ENCODE data around the gene TNFRSF21.
"Not testable (repeated sequence)": the region's sequence is repeated elsewhere in the genome, so short reads cannot be mapped to it uniquely, and the experiment has no call there.

The TNFRSF21 gene, protein sequence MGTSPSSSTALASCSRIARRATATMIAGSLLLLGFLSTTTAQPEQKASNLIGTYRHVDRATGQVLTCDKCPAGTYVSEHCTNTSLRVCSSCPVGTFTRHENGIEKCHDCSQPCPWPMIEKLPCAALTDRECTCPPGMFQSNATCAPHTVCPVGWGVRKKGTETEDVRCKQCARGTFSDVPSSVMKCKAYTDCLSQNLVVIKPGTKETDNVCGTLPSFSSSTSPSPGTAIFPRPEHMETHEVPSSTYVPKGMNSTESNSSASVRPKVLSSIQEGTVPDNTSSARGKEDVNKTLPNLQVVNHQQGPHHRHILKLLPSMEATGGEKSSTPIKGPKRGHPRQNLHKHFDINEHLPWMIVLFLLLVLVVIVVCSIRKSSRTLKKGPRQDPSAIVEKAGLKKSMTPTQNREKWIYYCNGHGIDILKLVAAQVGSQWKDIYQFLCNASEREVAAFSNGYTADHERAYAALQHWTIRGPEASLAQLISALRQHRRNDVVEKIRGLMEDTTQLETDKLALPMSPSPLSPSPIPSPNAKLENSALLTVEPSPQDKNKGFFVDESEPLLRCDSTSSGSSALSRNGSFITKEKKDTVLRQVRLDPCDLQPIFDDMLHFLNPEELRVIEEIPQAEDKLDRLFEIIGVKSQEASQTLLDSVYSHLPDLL

DNA sequence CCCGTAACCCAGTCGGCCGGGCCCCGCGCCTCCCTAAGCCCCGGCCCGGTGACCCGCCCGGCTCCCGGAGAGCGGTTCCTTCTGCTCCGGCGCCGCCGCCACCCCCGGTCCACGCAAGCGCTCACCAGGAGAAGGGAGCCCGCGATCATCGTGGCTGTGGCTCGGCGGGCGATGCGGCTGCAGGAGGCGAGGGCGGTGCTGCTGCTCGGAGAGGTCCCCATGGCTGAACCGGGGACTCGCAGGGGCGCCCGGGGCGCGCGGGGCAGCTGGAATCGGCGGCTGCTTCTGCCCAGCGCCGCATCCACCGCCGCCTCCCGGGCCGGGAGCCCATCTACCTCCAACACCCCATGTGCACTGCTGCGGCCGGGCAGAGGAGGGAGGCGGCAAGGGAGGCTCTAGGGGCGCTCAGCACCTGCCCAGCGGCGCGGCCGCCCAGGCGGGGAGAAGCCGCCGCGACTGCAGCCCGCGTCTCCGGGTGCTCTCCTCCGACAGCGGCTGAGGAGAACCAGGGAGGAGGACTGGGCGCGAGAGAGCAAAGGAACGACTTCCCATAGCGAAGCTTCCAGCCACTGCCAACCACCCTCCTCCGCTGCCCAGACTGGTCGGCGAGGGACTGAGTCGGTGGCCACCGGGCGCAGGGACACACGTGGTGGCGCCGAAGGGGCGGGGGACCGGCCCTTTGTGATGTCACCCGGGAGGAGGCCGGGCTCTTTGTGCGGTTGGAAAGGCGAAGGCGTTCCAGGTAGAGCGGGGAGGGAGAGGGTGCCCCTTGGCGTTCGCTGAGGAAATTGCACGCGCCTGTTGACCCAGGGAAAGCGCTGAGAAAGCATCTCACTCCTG is at the start of gene TNFRSF21:
TSS of gene TNFRSF21 (minus strand) at position 615 of the 840 bp plus-strand sequence. CDS start at position 221, 394 bp downstream.
- FAIRE-seq: peak; percentile 24

DNA sequence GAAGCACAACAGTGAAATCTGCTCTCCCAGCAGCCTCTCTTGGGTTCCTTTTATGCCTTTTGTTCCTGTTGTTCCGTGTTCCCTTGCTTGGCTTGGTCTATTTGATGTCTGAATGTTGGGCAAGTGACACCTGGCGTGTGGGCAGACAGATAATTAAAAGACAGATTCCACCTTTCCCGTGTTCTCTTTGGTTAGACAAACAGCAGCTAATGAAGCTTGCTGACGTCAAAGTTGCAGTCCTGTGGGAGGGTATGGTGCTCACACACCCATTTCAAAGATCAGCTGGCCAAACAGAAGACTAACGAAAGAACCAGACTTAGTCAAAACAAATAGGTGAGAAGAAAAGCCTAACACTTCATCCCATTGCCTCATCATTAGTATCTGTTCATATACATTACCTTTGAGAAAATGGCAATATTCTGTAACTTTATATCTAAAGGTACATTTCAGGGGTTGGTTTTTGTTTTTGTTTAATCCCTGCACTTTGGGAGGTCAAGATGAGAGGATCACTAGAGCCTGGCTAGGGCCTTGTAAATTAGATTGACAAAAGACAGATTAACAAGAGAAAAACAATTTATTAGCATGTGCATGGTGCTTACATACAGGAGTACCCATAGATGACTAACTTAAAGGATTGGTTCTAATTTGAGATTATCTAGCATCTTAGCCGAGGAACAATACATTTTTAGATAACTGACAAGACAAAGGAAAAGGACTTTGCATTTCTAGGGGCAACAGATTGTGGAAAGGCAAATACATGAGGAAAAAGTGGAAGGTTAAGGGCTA is 48.9 kb upstream of the TNFRSF21 start:
- FAIRE-seq: peak; percentile 33

DNA sequence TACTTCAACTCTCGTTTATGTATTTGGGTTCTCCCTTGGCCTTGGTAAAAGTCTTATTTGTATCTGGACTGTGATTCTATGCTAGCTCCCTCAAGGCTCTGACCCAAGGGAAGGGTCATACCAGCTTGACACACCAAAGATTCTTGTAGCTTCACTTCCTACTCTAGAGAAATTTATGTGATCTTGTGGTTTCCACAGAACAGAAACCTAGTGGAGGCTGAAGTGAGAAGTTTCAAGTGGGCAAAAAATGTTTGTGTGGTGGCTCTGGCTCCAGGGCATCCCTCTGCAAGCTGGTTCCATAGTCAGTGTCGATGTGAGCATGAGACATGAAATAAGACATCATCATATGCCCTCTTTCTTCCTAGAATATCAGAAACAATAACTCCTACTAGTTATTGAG is 48.1 kb upstream of the TNFRSF21 start:
- FAIRE-seq: no peak

- no peak for FAIRE-seq
These were observed 45.8 kb upstream of the TNFRSF21 start for GRCh38 chr6:47355496-47355895.

DNA sequence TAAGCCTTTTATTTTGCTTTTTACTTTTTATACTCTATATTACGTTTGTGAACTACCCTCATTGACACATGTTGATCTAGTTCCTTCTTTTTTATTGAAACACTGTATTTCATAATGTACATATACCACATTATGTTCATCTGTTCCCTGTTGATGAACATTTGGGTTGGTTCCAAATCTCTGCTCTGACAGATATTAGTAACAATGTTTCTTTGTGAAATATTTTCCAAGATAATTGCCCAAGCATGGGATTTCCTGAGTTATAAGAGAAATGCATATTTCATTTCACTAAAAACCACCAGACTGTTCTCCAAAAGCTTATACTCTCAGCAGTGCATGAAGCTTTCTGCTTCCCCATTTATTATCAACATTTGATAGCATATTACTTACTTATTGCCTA is 44.2 kb upstream of the TNFRSF21 start:
- no peak for FAIRE-seq

- FAIRE-seq: no peak
These were observed 43.3 kb upstream of the TNFRSF21 start for GRCh38 chr6:47352966-47353365.

GRCh38 chr6:47352194-47352920 is 42.7 kb upstream of the TNFRSF21 start:
- FAIRE-seq: no peak

DNA sequence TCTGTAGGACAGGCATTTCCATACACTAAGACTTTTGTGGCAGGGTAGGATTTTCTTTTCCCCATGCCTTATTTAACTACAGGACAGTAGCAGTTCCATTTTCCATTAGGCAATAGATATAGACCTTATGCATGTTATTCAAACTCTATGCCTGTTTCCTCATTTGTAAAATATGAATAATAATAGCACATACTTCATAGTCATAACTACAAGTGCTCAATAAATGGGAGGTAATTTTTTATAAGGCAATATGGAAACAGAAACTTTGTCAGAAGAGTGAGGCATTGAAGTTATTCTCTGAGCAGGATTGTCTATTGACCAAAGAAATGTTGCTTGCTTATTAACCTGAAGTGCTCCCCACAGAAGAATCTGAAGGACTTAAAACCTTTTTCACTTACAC is 41.9 kb upstream of the TNFRSF21 start:
- no peak for FAIRE-seq

- FAIRE-seq: no peak
These were observed 40.2 kb upstream of the TNFRSF21 start for GRCh38 chr6:47349931-47350330.

DNA sequence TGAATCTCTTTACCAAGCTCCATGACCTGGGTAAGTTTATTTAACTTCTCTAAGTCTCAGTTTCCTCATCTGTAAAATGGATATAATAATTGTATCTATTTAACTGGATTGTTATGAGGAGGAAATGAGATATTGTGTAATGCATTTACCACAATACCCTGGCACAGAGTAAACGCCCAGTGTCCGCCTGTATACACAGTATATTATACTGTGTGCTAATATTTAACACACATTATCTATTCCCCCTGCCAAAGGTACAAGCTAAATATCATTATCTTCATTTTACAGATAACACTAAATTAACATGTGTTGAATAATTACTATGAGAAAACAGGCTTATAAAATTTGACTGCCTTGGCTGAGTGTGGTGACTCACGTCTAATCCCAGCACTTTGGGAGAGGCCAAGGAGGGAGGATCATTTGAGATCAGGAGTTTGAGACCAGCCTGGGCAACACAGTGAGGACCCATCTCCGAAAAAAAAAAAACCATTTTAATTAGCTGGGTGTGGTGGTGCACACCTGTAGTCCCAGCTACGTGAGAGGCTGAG is 38.7 kb upstream of the TNFRSF21 start:
- FAIRE-seq: no peak

- FAIRE-seq: no peak
These were observed 36.1 kb upstream of the TNFRSF21 start for GRCh38 chr6:47345761-47346160.

GRCh38 chr6:47344022-47344421 is 34.3 kb upstream of the TNFRSF21 start:
- FAIRE-seq: no peak

DNA sequence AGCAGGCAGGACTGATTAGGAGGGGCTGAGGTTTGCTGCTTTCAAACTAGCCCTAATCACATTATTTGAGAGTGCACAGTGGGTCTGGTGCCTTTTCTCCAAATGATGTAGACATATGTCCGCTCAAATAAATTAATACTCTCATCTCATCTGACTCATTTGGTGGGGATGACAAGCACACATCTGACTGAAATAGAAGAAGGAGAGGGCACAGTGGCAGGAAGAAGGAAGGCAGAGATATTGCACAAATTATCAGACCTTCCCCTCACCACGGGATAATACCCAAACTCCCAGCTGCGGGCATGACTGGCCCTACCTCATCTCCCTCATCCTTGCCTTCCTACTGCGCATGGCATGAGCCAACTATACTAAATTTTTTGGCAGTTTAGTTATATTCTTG is 33.9 kb upstream of the TNFRSF21 start:
- no peak for FAIRE-seq

DNA sequence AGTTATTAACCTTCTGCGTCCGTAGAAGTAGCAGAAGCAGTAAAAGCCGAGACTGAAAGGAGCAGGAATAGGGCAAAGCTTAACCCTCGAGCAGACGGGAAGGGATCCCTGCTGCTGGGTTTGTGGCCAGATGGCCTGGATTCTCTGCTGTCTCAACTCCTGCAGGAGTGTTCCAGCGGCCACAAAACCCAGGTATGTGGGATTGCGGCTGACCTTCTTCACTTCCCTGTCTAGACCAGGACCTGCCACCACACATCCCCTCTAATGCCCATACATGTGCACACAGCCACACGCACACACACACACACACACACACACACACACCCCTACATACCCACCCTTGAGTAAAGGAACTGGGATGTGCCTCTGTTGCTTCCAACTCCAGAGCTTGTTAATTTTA is 33.1 kb upstream of the TNFRSF21 start:
- FAIRE-seq: no peak

DNA sequence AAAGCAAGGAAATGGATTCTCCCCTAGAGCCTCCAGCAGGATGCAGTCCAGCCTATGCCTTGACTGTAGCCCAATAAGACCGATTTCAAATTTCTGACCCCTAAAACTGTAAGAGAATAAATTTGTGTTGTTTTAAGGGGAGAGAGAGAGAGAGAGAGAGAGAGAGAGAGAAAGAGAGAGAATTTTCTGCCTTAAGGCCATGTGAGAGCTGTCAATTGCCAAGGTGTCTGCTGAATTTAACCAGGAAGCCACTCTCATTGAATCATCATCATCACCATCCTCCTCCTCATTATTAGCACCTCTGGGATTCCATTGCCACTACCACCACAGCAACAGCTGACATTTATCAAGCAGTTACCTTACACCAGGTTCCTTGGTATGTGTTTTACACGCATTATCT is 27.8 kb upstream of the TNFRSF21 start:
- FAIRE-seq: no peak

GRCh38 chr6:47336334-47336733 is 26.6 kb upstream of the TNFRSF21 start:
- no peak for FAIRE-seq

GRCh38 chr6:47335466-47335865 is 25.8 kb upstream of the TNFRSF21 start:
- FAIRE-seq: no peak

DNA sequence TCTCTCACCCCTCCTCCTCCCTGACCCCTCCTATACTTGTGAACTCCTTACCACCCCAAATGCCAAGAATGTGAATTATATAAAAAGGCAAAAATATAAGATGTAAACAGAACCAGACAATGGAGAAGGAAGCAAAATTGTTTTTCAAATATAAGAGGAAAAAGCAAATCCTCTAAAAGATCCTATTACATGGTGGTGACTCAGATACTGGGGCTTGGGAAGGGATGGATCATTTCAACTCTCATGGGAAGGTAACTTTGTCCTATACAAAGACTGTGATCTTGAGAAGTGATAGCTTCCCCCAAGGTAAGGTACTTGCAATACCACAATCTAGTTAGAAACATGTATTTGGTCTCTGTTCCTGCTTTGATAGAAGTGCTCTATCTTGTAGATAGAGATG is 24.6 kb upstream of the TNFRSF21 start:
- FAIRE-seq: no peak

DNA sequence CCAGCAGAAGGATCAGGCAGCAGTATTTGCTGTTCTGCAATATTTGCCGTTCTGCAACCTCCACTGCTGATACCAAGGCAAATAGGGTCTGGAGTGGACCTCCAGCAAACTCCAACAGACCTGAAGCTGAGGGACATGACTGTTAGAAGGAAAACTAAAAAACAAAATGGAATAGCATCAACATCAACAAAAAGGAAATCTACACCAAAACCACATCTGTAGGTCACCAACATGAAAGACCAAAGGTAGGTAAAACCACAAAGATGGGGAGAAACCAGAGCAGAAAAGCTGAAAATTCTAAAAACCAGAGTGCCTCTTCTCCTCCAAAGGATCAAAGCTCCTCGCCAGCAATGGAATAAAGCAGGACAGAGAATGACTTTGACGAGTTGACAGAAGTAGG is 18.9 kb upstream of the TNFRSF21 start:
- not testable (repeated sequence) for FAIRE-seq

- not testable (repeated sequence) for FAIRE-seq
These were observed 18.4 kb upstream of the TNFRSF21 start for GRCh38 chr6:47328139-47328538.

DNA sequence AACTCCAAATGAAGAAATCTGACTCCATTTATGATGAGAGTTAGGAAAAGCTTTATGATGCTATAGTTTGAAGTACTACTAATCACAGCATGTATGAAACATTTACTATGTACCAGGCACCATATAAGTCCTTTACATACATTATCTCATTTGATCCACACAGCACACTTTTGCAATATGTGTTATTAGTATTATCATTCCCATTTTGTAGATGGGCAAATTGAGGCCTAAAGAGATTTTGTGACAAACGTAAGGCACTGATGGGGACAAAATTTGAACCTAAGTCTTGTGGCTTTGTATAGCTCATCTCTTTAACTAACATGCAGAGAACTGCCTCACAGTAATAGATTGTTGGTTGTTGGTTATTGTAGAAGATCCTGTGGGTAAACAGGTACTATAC is 14.2 kb upstream of the TNFRSF21 start:
- FAIRE-seq: no peak

DNA sequence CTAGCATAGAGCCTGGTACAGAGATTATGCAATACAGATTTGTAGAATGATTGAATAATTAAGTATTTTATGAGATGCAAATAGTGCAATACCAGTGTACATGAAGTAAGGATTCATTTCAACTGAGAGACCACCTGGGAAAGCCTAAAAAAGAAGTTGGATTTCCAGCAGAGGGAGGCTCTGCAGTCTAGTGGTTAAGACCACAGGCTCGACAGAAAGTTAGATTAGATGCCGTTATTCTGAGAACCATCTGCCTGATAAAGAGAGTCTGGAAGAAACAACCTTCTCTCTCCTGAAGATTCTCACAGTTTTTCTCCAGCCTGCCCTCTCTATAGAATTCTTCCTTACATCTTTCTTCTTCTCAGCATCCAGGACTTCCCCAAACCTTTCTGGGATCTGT is 13.6 kb upstream of the TNFRSF21 start:
- no peak for FAIRE-seq
